ENCODE results near the gene NKIRAS1.
"Not testable (repeated sequence)": the region's sequence is repeated elsewhere in the genome, so short reads cannot be mapped to it uniquely, and the experiment has no call there.

The NKIRAS1 gene

DNA sequence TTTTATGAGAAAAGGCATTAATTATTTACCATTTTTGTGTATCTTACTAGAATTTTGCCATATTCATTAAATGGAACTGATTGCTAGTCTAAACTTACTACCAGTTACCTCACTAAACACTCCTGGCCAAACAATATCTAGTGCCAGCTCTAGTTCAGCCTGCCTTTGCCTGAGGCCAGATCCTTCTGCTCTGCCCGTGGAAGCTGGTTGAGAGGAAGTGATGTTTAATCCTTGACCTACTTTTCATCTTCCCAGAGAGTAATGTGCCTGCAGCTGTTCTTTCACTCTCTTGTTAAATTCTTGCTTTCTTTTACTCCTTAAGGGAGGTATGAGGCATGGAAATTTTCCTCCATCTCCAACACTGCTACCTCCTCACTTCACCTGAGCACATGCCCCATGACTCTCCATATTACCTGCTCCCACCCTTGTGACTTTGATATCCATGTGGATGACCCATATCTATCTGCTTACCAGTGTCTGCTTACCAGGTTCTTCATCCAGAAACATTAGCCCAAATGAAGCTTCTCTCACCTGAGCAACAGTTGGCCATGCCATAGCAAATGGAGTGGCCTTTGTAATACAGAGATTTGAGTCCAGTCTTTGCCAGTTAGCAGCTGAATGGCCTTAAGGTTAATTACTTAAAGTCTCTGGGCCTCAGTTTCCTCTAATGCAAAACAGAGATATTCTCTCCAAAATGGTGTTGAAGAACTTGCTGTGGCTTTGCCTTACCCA is 57.6 kb downstream of the NKIRAS1 start:
- no peak for TF ChIP-seq CTCF (IDR thresholded peaks at IDR 0.05; ENCODE audit: low read depth, low read length)
- no peak for DNase-seq (ENCODE audit: low read depth, low spot score)
- in situ Hi-C loops (cut with HindIII; ENCODE audit: low sequenced_read_pairs) = no loop called here
- H3K4me3 ChIP-seq (ENCODE audit: low read depth, low read length) = no peak overlapping the region

DNA sequence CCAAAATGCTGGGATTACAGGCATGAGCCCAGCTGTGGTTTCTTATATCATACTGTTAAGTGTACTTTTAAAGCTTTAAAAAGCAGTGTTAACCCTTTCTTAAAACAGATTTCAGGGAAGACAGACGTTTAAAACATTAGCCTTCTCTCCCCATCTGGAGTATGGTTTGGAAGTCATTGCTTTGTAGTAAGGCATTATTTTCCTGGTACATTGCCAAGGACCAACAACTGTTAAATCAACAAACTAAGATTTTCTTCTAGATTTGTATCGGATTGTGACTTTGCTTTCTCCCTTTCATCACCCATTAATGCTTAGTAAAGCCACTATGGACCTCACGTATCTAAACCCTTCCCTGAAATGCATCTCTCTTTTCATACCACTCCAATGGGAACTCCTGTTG is 60.5 kb downstream of the NKIRAS1 start:
- in situ Hi-C loops (cut with HindIII; ENCODE audit: low sequenced_read_pairs) = no loop called here
- no peak for TF ChIP-seq CTCF (IDR thresholded peaks at IDR 0.05; ENCODE audit: low read depth, low read length)
- DNase-seq (ENCODE audit: low read depth, low spot score) = peak; percentile 76
- H3K4me3 ChIP-seq (ENCODE audit: low read depth, low read length) = no peak overlapping the region

DNA sequence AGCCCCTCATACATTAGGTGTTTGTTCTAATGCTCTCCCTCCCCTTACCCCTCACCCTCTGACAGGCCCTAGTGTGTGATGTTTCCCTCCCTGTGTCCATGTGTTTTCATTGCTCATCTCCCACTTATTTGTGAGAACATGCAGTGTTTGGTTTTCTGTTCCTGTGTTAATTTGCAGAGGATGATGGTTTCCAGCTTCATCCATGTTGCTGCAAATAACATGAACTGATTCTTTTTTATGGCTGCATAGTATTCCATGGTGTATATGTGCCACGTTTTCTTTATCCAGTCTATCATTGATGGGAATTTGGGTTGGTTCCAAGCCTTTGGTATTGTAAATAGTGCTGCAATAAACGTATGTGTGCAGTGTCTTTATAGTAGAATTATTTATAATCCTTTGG is 67.3 kb downstream of the NKIRAS1 start:
- DNase-seq (ENCODE audit: low read depth, low spot score); H3K4me3 ChIP-seq (ENCODE audit: low read depth, low read length); in situ Hi-C loops (cut with HindIII; ENCODE audit: low sequenced_read_pairs): not testable (repeated sequence)

- TF ChIP-seq CTCF (IDR thresholded peaks at IDR 0.05; ENCODE audit: low read depth, low read length) = no peak
- DNase-seq (ENCODE audit: low read depth, low spot score) = no peak
- in situ Hi-C loops (cut with HindIII; ENCODE audit: low sequenced_read_pairs) = no loop called here
These were observed 71.2 kb downstream of the NKIRAS1 start for GRCh38 chr3:23845326-23846216.

DNA sequence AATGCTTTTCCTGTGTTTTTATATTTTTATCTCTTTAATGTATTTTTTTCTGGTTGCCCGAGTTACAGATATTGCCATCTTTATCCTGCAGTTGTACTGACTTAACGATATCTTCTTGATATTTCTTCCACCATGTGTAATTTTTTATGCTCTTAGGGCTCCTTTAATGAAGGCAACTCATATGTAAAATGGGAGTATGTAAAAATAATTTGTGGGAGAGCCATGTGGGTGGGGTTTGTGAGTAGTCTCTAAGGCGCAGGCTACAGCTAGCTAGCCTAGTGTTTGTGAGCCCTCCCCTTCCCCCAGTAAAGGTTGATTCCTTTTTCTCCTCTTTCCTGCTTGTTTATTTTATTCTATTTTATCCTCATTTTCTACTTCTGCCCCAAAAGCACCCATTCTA is 72.9 kb downstream of the NKIRAS1 start:
- in situ Hi-C loops (cut with HindIII; ENCODE audit: low sequenced_read_pairs) = no loop called here
- TF ChIP-seq CTCF (IDR thresholded peaks at IDR 0.05; ENCODE audit: low read depth, low read length) = no peak
- no peak overlapping the region for H3K4me3 ChIP-seq (ENCODE audit: low read depth, low read length)
- no peak for DNase-seq (ENCODE audit: low read depth, low spot score)

More at GRCh38 chr3:23845326-23846216, 71.2 kb downstream of the NKIRAS1 start:
- no peak overlapping the region for H3K4me3 ChIP-seq (ENCODE audit: low read depth, low read length)

Data from astrocyte of the spinal cord (primary cell).